K562 (cell line): ENCODE measurements around the gene PCSK6. TPM values are rescaled to one million over a fixed set of nuclear protein-coding genes. Genes with fewer than 3 reads are reported as not detected.
A peak's percentile ranks its signal among the peaks of the same experiment; 100 is the strongest.

Source experiments
- ARID1B ChIP-seq: fragments of 450-650 bp; IDR thresholded peaks from 2 replicates; pipeline ENCODE4 v1.6.1; 2016; ENCODE audit warnings: antibody characterized with exemption, mild to moderate bottlenecking, inconsistent platforms
- BRD9 ChIP-seq: fragments of 450-650 bp; IDR thresholded peaks from 2 replicates; pipeline ENCODE4 v1.6.1; 2018; ENCODE audit warnings: low read depth; ENCODE audit not compliant: partially characterized antibody
- CBFA2T2 ChIP-seq: fragments of 450-650 bp; conservative IDR thresholded peaks from 2 replicates; pipeline ENCODE4 v1.6.1; 2017; ENCODE audit warnings: mild to moderate bottlenecking
- CBFA2T3 ChIP-seq: fragments of 450-650 bp; IDR thresholded peaks from 2 replicates; pipeline ENCODE4 v1.6.1; 2017
- CBFB ChIP-seq: sonication (generic); formaldehyde crosslinking; IDR thresholded peaks from 2 replicates; pipeline ENCODE4 v1.4.0; 2020; ENCODE audit warnings: mild to moderate bottlenecking, missing genetic modification reagents
- CREM ChIP-seq: IDR thresholded peaks from 2 replicates; pipeline ENCODE4 v1.6.1; 2014; ENCODE audit warnings: antibody characterized with exemption, low read depth
- FOSL1 ChIP-seq: fragments of 200-800 bp; sonication (Bioruptor generic); conservative IDR thresholded peaks from 2 replicates; pipeline ENCODE4 v1.6.1; 2016; ENCODE audit warnings: missing genetic modification characterization, missing compliant biosample characterization
- FOXM1 ChIP-seq, 2 experiments: fragments of 450-650 bp in 1 of 2; sonication (generic) in 1 of 2; formaldehyde crosslinking in 1 of 2; IDR thresholded peaks; 2 replicates each; pipeline versions ENCODE4 v1.6.1 to v1.9.0; 2017 to 2022; ENCODE audit warnings: low read depth in 2 of 2, mild to moderate bottlenecking in 2 of 2, missing genetic modification reagents in 1 of 2, moderate library complexity in 1 of 2
- FOXP4 ChIP-seq: sonication (generic); formaldehyde crosslinking; IDR thresholded peaks from 2 replicates; pipeline ENCODE4 v1.8.0; 2022; ENCODE audit warnings: mild to moderate bottlenecking, missing genetic modification reagents, borderline replicate concordance
- HOXB6 ChIP-seq: fragments of 250-450 bp; sonication (Bioruptor Pico); IDR thresholded peaks from 2 replicates; pipeline ENCODE4 v1.5.1; 2022; ENCODE audit warnings: mild to moderate bottlenecking, borderline replicate concordance
- JUND ChIP-seq, 2 experiments: IDR thresholded peaks; 2 replicates in 1 of 2; 3 replicates in 1 of 2; pipeline ENCODE4 v1.6.1; 2011; ENCODE audit warnings: borderline replicate concordance in 2 of 2, low read depth in 2 of 2, low read length in 2 of 2, improper control_type of control experiment in 1 of 2, missing biosample characterization in 1 of 2, missing genetic modification characterization in 1 of 2, missing genetic modification reagents in 1 of 2
- KAT7 ChIP-seq: sonication (generic); formaldehyde crosslinking; IDR thresholded peaks from 2 replicates; pipeline ENCODE4 v1.8.0; 2022; ENCODE audit warnings: missing genetic modification reagents, mild to moderate bottlenecking, borderline replicate concordance
- MNT ChIP-seq, 2 experiments: fragments of 450-650 bp; conservative IDR thresholded peaks; 2 replicates each; pipeline ENCODE4 v1.6.1; 2017; ENCODE audit warnings: mild to moderate bottlenecking in 2 of 2, moderate library complexity in 2 of 2
- MTA1 ChIP-seq: fragments of 450-650 bp; IDR thresholded peaks from 2 replicates; pipeline ENCODE4 v1.6.1; 2017; ENCODE audit warnings: borderline replicate concordance
- NR2C2 ChIP-seq, 2 experiments: fragments of 200-800 bp in 1 of 2; sonication (Bioruptor generic) in 1 of 2; sonication (generic) in 1 of 2; formaldehyde crosslinking in 1 of 2; IDR thresholded peaks; 2 replicates each; pipeline versions ENCODE4 v1.6.1 to v1.8.0; 2016 to 2022; ENCODE audit warnings: mild to moderate bottlenecking in 1 of 2, missing compliant biosample characterization in 1 of 2, missing genetic modification characterization in 1 of 2, missing genetic modification reagents in 1 of 2
- SP1 ChIP-seq: sonication (generic); formaldehyde crosslinking; IDR thresholded peaks from 2 replicates; pipeline ENCODE4 v1.8.1; 2022; ENCODE audit warnings: mild to moderate bottlenecking, missing genetic modification reagents
- STAT5A ChIP-seq: IDR thresholded peaks from 2 replicates; pipeline ENCODE4 v1.6.1; 2012; ENCODE audit warnings: low read length, inconsistent platforms, borderline replicate concordance
- ZEB2 ChIP-seq: fragments of 450-650 bp; IDR thresholded peaks from 2 replicates; pipeline ENCODE4 v1.6.1; 2016
- ZNF146 ChIP-seq: IDR thresholded peaks from one replicate; pipeline ENCODE4 v1.6.1; 2018; ENCODE audit warnings: missing compliant biosample characterization; ENCODE audit not compliant: unreplicated experiment
- ZNF589 ChIP-seq: fragments of 200-800 bp; sonication (Bioruptor generic); IDR thresholded peaks from 2 replicates; pipeline ENCODE4 v1.6.1; 2016; ENCODE audit warnings: low read depth, missing genetic modification characterization, missing compliant biosample characterization
- polyA plus RNA-seq, 8 experiments: library from polyadenylated mRNA; depleted of rRNA in 4 of 8; stranded (reverse) in 5 of 8; unstranded in 3 of 8; fragments of >200 nt; fragmentation: Nextera tagmentation in 2 of 8; fragmentation: Illumina TruSeq in 1 of 8; extraction: Ambion mirVana in 2 of 8; extraction: Trizol in 1 of 8; gene quantifications; 2 replicates each; pipeline versions ENCODE4 v1.2.1 to v1.2.3, GENCODE V29; 2011 to 2014; ENCODE audit warnings: inconsistent platforms in 1 of 8, missing spikeins in 1 of 8
- total RNA-seq, 7 experiments: library from RNA; depleted of rRNA in 6 of 7; stranded (reverse); fragments of >200 nt in 6 of 7; fragmentation: Illumina TruSeq in 2 of 7; extraction: Trizol in 2 of 7; gene quantifications; 2 replicates each; pipeline versions ENCODE4 v1.2.1 to v1.2.3, GENCODE V29; 2011 to 2021; ENCODE audit warnings: low replicate concordance in 1 of 7

The PCSK6 gene
- total and polyA plus RNA-seq, 9 of the 15 experiments (the other 6 are each of a cell fraction or from before 2014, with no cell fraction given), result 2.2 to 32.6 (median 14.5) TPM

- peak in 1 of 2 experiments; percentile 18; a peak in 1 of 4 replicates for TF ChIP-seq MNT (conservative IDR thresholded peaks at IDR 0.05)
- peak; percentile 15 for TF ChIP-seq ZNF146 (CRISPR knock-in tag)
- peak; percentile 39 for TF ChIP-seq CBFA2T2
- no peak for TF ChIP-seq HOXB6 (CRISPR knock-in tag)
- peak; percentile 10 for TF ChIP-seq BRD9
- 0 out of 2 replicates have a peak, but pooled peaks have one; percentile 27 for TF ChIP-seq CBFB (CRISPR knock-in tag)
- TF ChIP-seq FOXM1 (IDR thresholded peaks at IDR 0.05; ENCODE audit: low read depth), result no peak
- TF ChIP-seq FOXM1 (CRISPR knock-in tag; IDR thresholded peaks at IDR 0.05; ENCODE audit: low read depth), result 0 out of 2 replicates have a peak, but pooled peaks have one; percentile 39
- peak; percentile 3; the same call in 1 of the 2 replicates for TF ChIP-seq CREM
- peak; percentile 37; the same call in 1 of the 2 replicates for TF ChIP-seq NR2C2 (CRISPR knock-in tag; IDR thresholded peaks at IDR 0.05)
- TF ChIP-seq NR2C2 (tag; IDR thresholded peaks at IDR 0.05), result peak; percentile 9; the same call in 1 of the 2 replicates
- peak; percentile 3; the same call in 1 of the 2 replicates for TF ChIP-seq MTA1
- TF ChIP-seq ZNF589 (CRISPR knock-in tag), result no peak; the same call in 1 of the 2 replicates
- TF ChIP-seq KAT7 (CRISPR knock-in tag), result peak; percentile 33; the same call in 1 of the 2 replicates
- peak; percentile 53; the same call in 1 of the 2 replicates for TF ChIP-seq SP1 (CRISPR knock-in tag)
- TF ChIP-seq FOXP4 (CRISPR knock-in tag), result 0 out of 2 replicates have a peak, but pooled peaks have one; percentile 50
- peak; percentile 16; the same call in 1 of the 2 replicates for TF ChIP-seq JUND (IDR thresholded peaks at IDR 0.05; ENCODE audit: borderline replicate concordance, low read depth, low read length)
- no peak; the same call in 2 of the 3 replicates for TF ChIP-seq JUND (tag; IDR thresholded peaks at IDR 0.05; ENCODE audit: borderline replicate concordance, low read depth, low read length)
- peak; percentile 92 for TF ChIP-seq FOSL1 (tag)
- TF ChIP-seq STAT5A, result no peak
- TF ChIP-seq ZEB2, result peak; percentile 9; the same call in 1 of the 2 replicates
- TF ChIP-seq CBFA2T3, result 0 out of 2 replicates have a peak, but pooled peaks have one; percentile 35
- TF ChIP-seq ARID1B, result no peak
Observed at GRCh38 chr15:101446518-101447167, 42.9 kb downstream of the PCSK6 start (continued).
